HCT116 (cell line): ENCODE data around the gene ANOS1. TPM values are rescaled to one million over a fixed set of nuclear protein-coding genes. Genes with fewer than 3 reads are reported as not detected.

ENCODE experiments used
- ATAC-seq: fragments of 200-7000 bp; cut with Tn5 transposase; 2 replicates; pipeline ENCODE4 v1.9.1; 2020; ENCODE audit warnings: mild to moderate bottlenecking, moderate library complexity
- BruUV-seq: library from RNA; stranded (reverse); fragments of 400-500 nt; replicated peaks from 2 replicates; lab custom pipeline; 2021; lab: Mats Ljungman, UMichigan
- CTCF ChIA-PET: fragments of 300-600 bp; sonication (Branson Sonifier 250); formaldehyde crosslinking; loops from one replicate; lab custom pipeline; 2021; ENCODE audit warnings: antibody characterized with exemption; lab: Charles Lee
- POLR2A ChIA-PET: fragments of 300-600, 350-600 bp; sonication (Branson Sonifier 250); formaldehyde crosslinking; loops from one replicate; lab custom pipeline; 2021; ENCODE audit warnings: antibody characterized with exemption; lab: Charles Lee
- RAD21 ChIA-PET, 2 experiments: fragments of 300-600 bp; sonication (Branson Sonifier 250); formaldehyde crosslinking; loops; one replicate each; lab custom pipeline; 2023; ENCODE audit warnings: low total read pairs in 2 of 2; ENCODE audit not compliant: uncharacterized antibody in 2 of 2, unreplicated experiment in 2 of 2, low non-redundant PET in 1 of 2; lab: Charles Lee
- DNase-seq: peaks from one replicate; pipeline ENCODE4 v3.0.0-alpha.2; 2010; ENCODE audit warnings: low read depth, low spot score
- H2AFZ ChIP-seq: fragments of 200-600 bp; shearing (Covaris generic), sonication (generic); 2 replicates; pipeline ENCODE4 v1.6.1; 2017; ENCODE audit warnings: low read depth, mixed run types, mixed read lengths, antibody characterized with exemption, low read length; ENCODE audit not compliant: poor library complexity, severe bottlenecking
- H3K27ac ChIP-seq: 2 replicates; pipeline ENCODE4 v1.5.1; 2012; ENCODE audit warnings: low read depth, low read length
- H3K27me3 ChIP-seq: fragments of 200-600 bp; sonication (generic); 2 replicates; pipeline ENCODE4 v1.6.1; 2016; ENCODE audit warnings: mixed run types, low read length, mixed read lengths; ENCODE audit not compliant: insufficient read depth
- H3K36me3 ChIP-seq, 2 experiments: fragments of 200-500 bp in 1 of 2; fragments of 200-600 bp in 1 of 2; sonication (Bioruptor generic) in 1 of 2; sonication (generic) in 1 of 2; 2 replicates each; pipeline versions ENCODE4 v1.5.1 to v1.6.1; 2014 to 2016; ENCODE audit warnings: low read length in 2 of 2, inconsistent platforms in 1 of 2, mixed read lengths in 1 of 2, mixed run types in 1 of 2; ENCODE audit not compliant: insufficient read depth in 2 of 2, control insufficient read depth in 1 of 2
- H3K4me1 ChIP-seq, 2 experiments: fragments of 200-600 bp in 1 of 2; sonication (generic) in 1 of 2; 2 replicates each; pipeline versions ENCODE4 v1.5.1 to v1.6.1; 2012 to 2017; ENCODE audit warnings: low read length in 2 of 2, inconsistent platforms in 1 of 2, mild to moderate bottlenecking in 1 of 2, mixed read lengths in 1 of 2, mixed run types in 1 of 2, moderate library complexity in 1 of 2; ENCODE audit not compliant: insufficient read depth in 2 of 2, control insufficient read depth in 1 of 2
- H3K4me2 ChIP-seq: fragments of 200-600 bp; sonication (generic); 2 replicates; pipeline ENCODE4 v1.6.1; 2017; ENCODE audit warnings: mixed run types, low read length, mixed read lengths
- H3K4me3 ChIP-seq, 2 experiments: fragments of 200-600 bp in 1 of 2; sonication (generic) in 1 of 2; replicated peaks in 1 of 2; 2 replicates each; pipeline ENCODE4 v1.5.1; 2011 to 2016; ENCODE audit warnings: low read length in 2 of 2, control low read depth in 1 of 2, low read depth in 1 of 2, mild to moderate bottlenecking in 1 of 2, mixed read lengths in 1 of 2, mixed run types in 1 of 2
- H3K79me2 ChIP-seq: fragments of 200-600 bp; sonication (generic); 2 replicates; pipeline ENCODE4 v1.6.1; 2017; ENCODE audit warnings: mild to moderate bottlenecking, mixed run types, low read length, moderate library complexity, mixed read lengths; ENCODE audit not compliant: insufficient read depth
- H3K9ac ChIP-seq: fragments of 200-600 bp; sonication (generic); 2 replicates; pipeline ENCODE4 v1.6.1; 2016; ENCODE audit warnings: low read length, mixed read lengths
- H3K9me2 ChIP-seq: fragments of 200-600 bp; sonication (generic), shearing (Covaris generic); 2 replicates; pipeline ENCODE4 v1.6.1; 2017; ENCODE audit warnings: mixed run types, mild to moderate bottlenecking, moderate library complexity; ENCODE audit not compliant: insufficient read depth
- H3K9me3 ChIP-seq, 2 experiments: fragments of 200-500 bp in 1 of 2; fragments of 200-600 bp in 1 of 2; sonication (Bioruptor generic) in 1 of 2; sonication (generic) in 1 of 2; 2 replicates each; pipeline ENCODE4 v1.6.1; 2014 to 2017; ENCODE audit warnings: low read length in 2 of 2, mixed read lengths in 2 of 2, inconsistent platforms in 1 of 2, low read depth in 1 of 2, mild to moderate bottlenecking in 1 of 2, mixed run types in 1 of 2, moderate library complexity in 1 of 2; ENCODE audit not compliant: control insufficient read depth in 1 of 2, insufficient read depth in 1 of 2
- H4K20me1 ChIP-seq: fragments of 200-600 bp; sonication (generic), shearing (Covaris generic); 2 replicates; pipeline ENCODE4 v1.6.1; 2017; ENCODE audit warnings: mixed run types, mild to moderate bottlenecking, moderate library complexity; ENCODE audit not compliant: insufficient read depth
- CBX3 ChIP-seq: IDR thresholded peaks from 2 replicates; pipeline ENCODE4 v1.6.1; 2012; ENCODE audit warnings: low read depth
- EZH2 ChIP-seq: fragments of 200-600 bp; sonication (generic); IDR thresholded peaks from 2 replicates; pipeline ENCODE4 v1.6.1; 2017; ENCODE audit warnings: antibody characterized with exemption, mixed run types
- EZH2phosphoT487 ChIP-seq: fragments of 200-600 bp; IDR thresholded peaks from 2 replicates; pipeline ENCODE4 v1.6.1; 2018; ENCODE audit warnings: antibody characterized with exemption, borderline replicate concordance
- FOSL1 ChIP-seq: IDR thresholded peaks from 2 replicates; pipeline ENCODE4 v1.6.1; 2012; ENCODE audit warnings: low read depth
- JUND ChIP-seq: IDR thresholded peaks from 2 replicates; pipeline ENCODE4 v1.6.1; 2012
- REST ChIP-seq: IDR thresholded peaks from 2 replicates; pipeline ENCODE4 v1.6.1; 2012; ENCODE audit warnings: low read depth
- SIN3A ChIP-seq: IDR thresholded peaks from 2 replicates; pipeline ENCODE4 v1.6.1; 2012; ENCODE audit warnings: low read depth
- TCF7L2 ChIP-seq: IDR thresholded peaks from 2 replicates; pipeline ENCODE4 v1.7.0; 2011; ENCODE audit warnings: borderline replicate concordance, inconsistent platforms; ENCODE audit not compliant: insufficient read depth, insufficient read length; ENCODE audit errors: extremely low read depth
- ZFX ChIP-seq: fragments of 450-650 bp; IDR thresholded peaks from 2 replicates; pipeline ENCODE4 v1.6.1; 2017
- intact Hi-C: fragments of 100-400 bp; cut with micrococcal nuclease; formaldehyde crosslinking; loops from 2 replicates; pipeline ENCODE4 v1.10.0; 2022
- total RNA-seq: library from RNA; stranded (reverse); gene quantifications from one replicate; pipeline ENCODE4 v1.2.1, GENCODE V29; 2021; ENCODE audit not compliant: unreplicated experiment
- TF ChIP-seq, protein P1 (sequence below): IDR thresholded peaks from 2 replicates; pipeline ENCODE4 v1.6.1; 2011; ENCODE audit warnings: mild to moderate bottlenecking, low read length, moderate library complexity; ENCODE audit not compliant: insufficient replicate concordance; ENCODE audit errors: extremely low read depth

ANOS1 gene
- total RNA-seq, 1 experiment from 2014 or later = 0.12 TPM

DNA sequence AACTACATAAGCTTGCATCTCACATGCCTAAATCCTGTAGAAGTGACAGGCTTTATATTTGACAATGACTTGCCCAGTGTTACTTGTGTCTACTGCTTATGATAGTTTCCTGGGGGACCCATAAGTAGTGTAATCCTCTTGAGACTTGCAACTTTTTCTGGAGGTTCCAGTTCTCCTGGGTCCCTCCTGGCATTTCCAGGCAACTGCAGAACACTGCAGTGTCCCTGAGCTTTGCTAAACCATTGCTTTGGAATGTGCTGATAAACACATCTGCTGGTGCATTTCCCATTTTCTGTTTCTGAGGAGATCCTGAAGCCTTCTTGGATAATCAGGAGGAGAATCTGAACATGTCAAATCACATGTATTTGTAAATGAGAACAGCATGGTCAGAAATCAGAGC, 82.0 kb downstream of the ANOS1 start:
- Histone ChIP-seq H3K4me3 (no peak overlapping the region), H3K36me3 (no peaks in the 10 kb centered on the region), H3K4me1 (no peaks in the 10 kb centered on the region), H3K27ac (no peak overlapping the region), H3K9ac (no peak overlapping the region), H3K4me2 (no peak overlapping the region), H3K9me3 (no peaks in the 10 kb centered on the region), H3K9me2 (no peaks in the 10 kb centered on the region), H3K27me3 (no peaks in the 10 kb centered on the region), H3K79me2 (no peaks in the 10 kb centered on the region), H2AFZ (no peak overlapping the region), H4K20me1 (no peaks in the 10 kb centered on the region)
- intact Hi-C loops = no loop called here
- no TSS peak for BruUV-seq
- DNase-seq (no peak), ATAC-seq (no peak)
- RAD21 ChIA-PET = no interaction called here
- TF ChIP-seq ZFX (no peak), FOSL1 (no peak)
- POLR2A ChIA-PET = no interaction called here
- CTCF ChIA-PET = no interaction called here

DNA sequence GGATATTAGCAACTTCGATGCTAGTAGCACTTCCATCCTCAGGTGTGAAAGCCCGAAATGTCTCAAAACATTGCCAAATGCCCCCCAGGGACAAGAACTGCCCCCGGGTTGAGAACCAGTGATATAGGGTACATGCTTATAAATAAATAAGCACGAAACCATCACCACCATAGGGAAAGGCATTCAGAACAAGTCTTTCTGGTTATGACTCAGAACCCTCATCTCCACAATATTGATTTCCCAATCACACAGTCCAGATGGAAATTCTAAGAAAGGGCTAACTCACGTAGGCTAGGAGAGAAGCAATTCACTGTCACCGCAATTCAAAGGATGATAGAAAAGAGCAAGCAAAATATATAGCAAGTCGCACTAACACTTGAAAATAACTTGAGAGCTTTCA, 84.8 kb downstream of the ANOS1 start:
- ChIA-PET CTCF (no interaction called here), RAD21 (no interaction called here), POLR2A (no interaction called here)
- no peak overlapping the region for H3K27ac ChIP-seq
- H3K4me1 ChIP-seq = no peaks in the 10 kb centered on the region
- H3K36me3 ChIP-seq = no peaks in the 10 kb centered on the region
- no peak overlapping the region for H3K9ac ChIP-seq
- intact Hi-C loops = no loop called here
- BruUV-seq = no TSS peak
- H3K79me2 ChIP-seq = no peaks in the 10 kb centered on the region
- no peaks in the 10 kb centered on the region for H4K20me1 ChIP-seq
- no peaks in the 10 kb centered on the region for H3K9me3 ChIP-seq
- no peak overlapping the region for H2AFZ ChIP-seq
- no peaks in the 10 kb centered on the region for H3K27me3 ChIP-seq
- no peak for TF ChIP-seq EZH2
- no peak for TF ChIP-seq EZH2phosphoT487
- no peak for TF ChIP-seq SIN3A
- no peak for TF ChIP-seq CBX3
- TF ChIP-seq JUND = no peak
- TF ChIP-seq, protein P1, sequence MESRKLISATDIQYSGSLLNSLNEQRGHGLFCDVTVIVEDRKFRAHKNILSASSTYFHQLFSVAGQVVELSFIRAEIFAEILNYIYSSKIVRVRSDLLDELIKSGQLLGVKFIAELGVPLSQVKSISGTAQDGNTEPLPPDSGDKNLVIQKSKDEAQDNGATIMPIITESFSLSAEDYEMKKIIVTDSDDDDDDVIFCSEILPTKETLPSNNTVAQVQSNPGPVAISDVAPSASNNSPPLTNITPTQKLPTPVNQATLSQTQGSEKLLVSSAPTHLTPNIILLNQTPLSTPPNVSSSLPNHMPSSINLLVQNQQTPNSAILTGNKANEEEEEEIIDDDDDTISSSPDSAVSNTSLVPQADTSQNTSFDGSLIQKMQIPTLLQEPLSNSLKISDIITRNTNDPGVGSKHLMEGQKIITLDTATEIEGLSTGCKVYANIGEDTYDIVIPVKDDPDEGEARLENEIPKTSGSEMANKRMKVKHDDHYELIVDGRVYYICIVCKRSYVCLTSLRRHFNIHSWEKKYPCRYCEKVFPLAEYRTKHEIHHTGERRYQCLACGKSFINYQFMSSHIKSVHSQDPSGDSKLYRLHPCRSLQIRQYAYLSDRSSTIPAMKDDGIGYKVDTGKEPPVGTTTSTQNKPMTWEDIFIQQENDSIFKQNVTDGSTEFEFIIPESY = no peak
- no peak for TF ChIP-seq FOSL1
- no peak for TF ChIP-seq REST
- TF ChIP-seq ZFX = no peak
- TF ChIP-seq TCF7L2 = no peak
- no peaks in the 10 kb centered on the region for H3K9me2 ChIP-seq
- DNase-seq = no peak
- no peak overlapping the region for H3K4me2 ChIP-seq
- H3K4me3 ChIP-seq = no peak overlapping the region
- ATAC-seq = no peak
